GM18499 (cell line): Measurements from ENCODE around the gene PDGFA.

Experiments
- ATAC-seq: cut with Tn5 transposase; IDR thresholded peaks from one replicate; pipeline ENCODE4 v1.9.1; 2021; ENCODE audit warnings: moderate number of reproducible peaks; ENCODE audit not compliant: insufficient read depth, unreplicated experiment

Gene PDGFA

GRCh38 chr7:464454-465401, 54.9 kb downstream of the PDGFA start:
- ATAC-seq = no peak

GRCh38 chr7:463817-464453, 55.7 kb downstream of the PDGFA start:
- ATAC-seq = no peak

- ATAC-seq = no peak
These were observed 56.3 kb downstream of the PDGFA start for GRCh38 chr7:463362-463781.

GRCh38 chr7:462173-463103, 57.2 kb downstream of the PDGFA start:
- no peak for ATAC-seq

- ATAC-seq = no peak
These were observed 58.0 kb downstream of the PDGFA start for GRCh38 chr7:461453-462172.

GRCh38 chr7:461117-461452, 58.6 kb downstream of the PDGFA start:
- no peak for ATAC-seq

- no peak for ATAC-seq
These were observed 59.1 kb downstream of the PDGFA start for GRCh38 chr7:460374-461116.

GRCh38 chr7:459584-460373, 59.9 kb downstream of the PDGFA start:
- no peak for ATAC-seq

GRCh38 chr7:458511-459245, 61.0 kb downstream of the PDGFA start:
- no peak for ATAC-seq

- ATAC-seq = no peak
These were observed 61.7 kb downstream of the PDGFA start for GRCh38 chr7:457814-458510.

- no peak for ATAC-seq
These were observed 64.3 kb downstream of the PDGFA start for GRCh38 chr7:455110-455928.

GRCh38 chr7:454356-455109, 65.1 kb downstream of the PDGFA start:
- no peak for ATAC-seq

- no peak for ATAC-seq
These were observed 65.9 kb downstream of the PDGFA start for GRCh38 chr7:453597-454306.

- no peak for ATAC-seq
These were observed 66.7 kb downstream of the PDGFA start for GRCh38 chr7:452791-453455.
